IMR-90 (cell line): ENCODE data around the gene MEGF6. TPM values are rescaled to one million over a fixed set of nuclear protein-coding genes. Genes with fewer than 3 reads are reported as not detected.

Experiments
- ATAC-seq: fragments of 200-7000 bp; cut with Tn5 transposase; 2 replicates; pipeline ENCODE4 v1.9.1; 2020; ENCODE audit warnings: low read depth, mild to moderate bottlenecking, moderate library complexity
- BruUV-seq: library from RNA; stranded (reverse); fragments of 400-500 nt; replicated peaks from 2 replicates; lab custom pipeline; 2021; lab: Mats Ljungman, UMichigan
- CTCF ChIA-PET: fragments of 300-600 bp; formaldehyde crosslinking; extraction: SDS; loops from one replicate; lab custom pipeline; 2021; ENCODE audit warnings: antibody characterized with exemption; lab: Yijun Ruan, JAX
- POLR2A ChIA-PET: fragments of 300-600 bp; sonication (Branson Sonifier 250); formaldehyde crosslinking; loops from one replicate; lab custom pipeline; 2022; ENCODE audit warnings: antibody characterized with exemption; ENCODE audit not compliant: unreplicated experiment; lab: Charles Lee
- DNase-seq: peaks from one replicate; pipeline ENCODE4 v3.0.0; 2013
- H2AFZ ChIP-seq: replicated peaks from 2 replicates; pipeline ENCODE3; 2013; ENCODE audit warnings: low read length, mild to moderate bottlenecking; ENCODE audit not compliant: poor library complexity
- H2AK5ac ChIP-seq: 2 replicates; pipeline ENCODE4 v1.6.1; 2013; ENCODE audit warnings: low read depth, low read length, inconsistent platforms
- H2AK9ac ChIP-seq: replicated peaks from 2 replicates; pipeline ENCODE3; 2013; ENCODE audit warnings: mild to moderate bottlenecking, low read depth, low read length, moderate library complexity; ENCODE audit not compliant: poor library complexity
- H2BK120ac ChIP-seq: 2 replicates; pipeline ENCODE4 v1.6.1; 2013; ENCODE audit warnings: low read depth, low read length, inconsistent platforms
- H2BK15ac ChIP-seq: 3 replicates; pipeline ENCODE4 v1.6.1; 2013; ENCODE audit warnings: low read depth, low read length, inconsistent platforms
- H2BK20ac ChIP-seq: 2 replicates; pipeline ENCODE4 v1.6.1; 2013; ENCODE audit warnings: low read depth, mild to moderate bottlenecking, inconsistent platforms, low read length, moderate library complexity
- H2BK5ac ChIP-seq: 2 replicates; pipeline ENCODE4 v1.6.1; 2013; ENCODE audit warnings: mild to moderate bottlenecking, low read depth, low read length, inconsistent platforms; ENCODE audit not compliant: poor library complexity, severe bottlenecking
- H3K14ac ChIP-seq: replicated peaks from 2 replicates; pipeline ENCODE4 v1.6.1; 2013; ENCODE audit warnings: low read depth, low read length, inconsistent platforms
- H3K18ac ChIP-seq: 2 replicates; pipeline ENCODE4 v1.6.1; 2013; ENCODE audit warnings: low read depth, low read length, control low read depth
- H3K23ac ChIP-seq: 2 replicates; pipeline ENCODE4 v1.6.1; 2013; ENCODE audit warnings: low read depth, low read length, inconsistent platforms
- H3K27ac ChIP-seq: 2 replicates; pipeline ENCODE4 v1.5.1; 2013; ENCODE audit warnings: mild to moderate bottlenecking, control low read depth, low read length; ENCODE audit not compliant: insufficient read depth
- H3K27me3 ChIP-seq: 2 replicates; pipeline ENCODE4 v1.6.1; 2013; ENCODE audit warnings: low read length; ENCODE audit not compliant: control insufficient read depth, insufficient read depth
- H3K36me3 ChIP-seq: 2 replicates; pipeline ENCODE4 v1.6.1; 2013; ENCODE audit warnings: low read length, mixed read lengths; ENCODE audit not compliant: control insufficient read depth, insufficient read depth
- H3K4ac ChIP-seq: 2 replicates; pipeline ENCODE4 v1.6.1; 2013; ENCODE audit warnings: low read depth, low read length, inconsistent platforms
- H3K4me1 ChIP-seq: 2 replicates; pipeline ENCODE4 v1.6.1; 2013; ENCODE audit warnings: low read length, mixed read lengths; ENCODE audit not compliant: control insufficient read depth, insufficient read depth
- H3K4me2 ChIP-seq: 2 replicates; pipeline ENCODE4 v1.6.1; 2013; ENCODE audit warnings: low read depth, mild to moderate bottlenecking, control low read depth, low read length, moderate library complexity
- H3K4me3 ChIP-seq: 2 replicates; pipeline ENCODE4 v1.5.1; 2013; ENCODE audit warnings: low read depth, mild to moderate bottlenecking, control low read depth, low read length, moderate library complexity; ENCODE audit not compliant: insufficient read depth
- H3K56ac ChIP-seq: 2 replicates; pipeline ENCODE4 v1.6.1; 2013; ENCODE audit warnings: low read length, inconsistent platforms; ENCODE audit not compliant: insufficient read depth; ENCODE audit errors: extremely low read depth
- H3K79me1 ChIP-seq, 2 experiments: 2 replicates each; pipeline ENCODE4 v1.6.1; 2013; ENCODE audit warnings: low read length in 2 of 2, inconsistent platforms in 1 of 2, low read depth in 1 of 2
- H3K9ac ChIP-seq: 2 replicates; pipeline ENCODE4 v1.6.1; 2013; ENCODE audit warnings: low read depth, low read length, control low read depth
- H3K9me1 ChIP-seq: 2 replicates; pipeline ENCODE4 v1.6.1; 2013; ENCODE audit warnings: low read length, inconsistent platforms; ENCODE audit not compliant: insufficient read depth
- H3K9me3 ChIP-seq: 2 replicates; pipeline ENCODE4 v1.6.1; 2013; ENCODE audit warnings: low read length; ENCODE audit not compliant: control insufficient read depth, insufficient read depth
- H4K20me1 ChIP-seq: 2 replicates; pipeline ENCODE4 v1.6.1; 2013; ENCODE audit warnings: low read length, inconsistent platforms; ENCODE audit not compliant: insufficient read depth
- H4K5ac ChIP-seq: 2 replicates; pipeline ENCODE4 v1.6.1; 2013; ENCODE audit warnings: mild to moderate bottlenecking, low read depth, low read length, control low read depth
- H4K8ac ChIP-seq, 2 experiments: 2 replicates each; pipeline ENCODE4 v1.6.1; 2013; ENCODE audit warnings: low read depth in 2 of 2, low read length in 2 of 2, control low read depth in 1 of 2, inconsistent platforms in 1 of 2
- H4K91ac ChIP-seq: 2 replicates; pipeline ENCODE4 v1.6.1; 2013; ENCODE audit warnings: low read depth, low read length, inconsistent platforms; ENCODE audit not compliant: insufficient read depth
- BHLHE40 ChIP-seq: fragments of 150-350 bp; IDR thresholded peaks from 2 replicates; pipeline ENCODE4 v1.6.1; 2016; ENCODE audit warnings: mild to moderate bottlenecking, low read depth, low read length
- CEBPB ChIP-seq: IDR thresholded peaks from 2 replicates; pipeline ENCODE4 v1.6.1; 2012; ENCODE audit warnings: low read depth, low read length, improper control_type of control experiment
- CHD1 ChIP-seq: IDR thresholded peaks from 2 replicates; pipeline ENCODE4 v1.6.1; 2012; ENCODE audit warnings: low read depth, low read length, improper control_type of control experiment
- CTCF ChIP-seq: conservative IDR thresholded peaks from 2 replicates; pipeline ENCODE4 v1.5.1; 2012; ENCODE audit warnings: mild to moderate bottlenecking, low read depth, low read length, improper control_type of control experiment
- ELK1 ChIP-seq: fragments of 150-350 bp; IDR thresholded peaks from 2 replicates; pipeline ENCODE4 v1.6.1; 2016; ENCODE audit warnings: low read depth, mild to moderate bottlenecking, low read length, moderate library complexity, borderline replicate concordance
- FOS ChIP-seq: fragments of 150-350 bp; IDR thresholded peaks from 2 replicates; pipeline ENCODE4 v1.6.1; 2016; ENCODE audit warnings: low read depth, low read length
- MAFK ChIP-seq: IDR thresholded peaks from 2 replicates; pipeline ENCODE4 v1.6.1; 2012; ENCODE audit warnings: low read depth, low read length, improper control_type of control experiment
- MAZ ChIP-seq: IDR thresholded peaks from 2 replicates; pipeline ENCODE4 v1.6.1; 2012; ENCODE audit warnings: low read depth, mild to moderate bottlenecking, low read length, improper control_type of control experiment, moderate library complexity, borderline replicate concordance
- MXI1 ChIP-seq: IDR thresholded peaks from 2 replicates; pipeline ENCODE4 v1.6.1; 2012; ENCODE audit warnings: low read depth, mild to moderate bottlenecking, low read length, moderate library complexity, borderline replicate concordance
- NFE2L2 ChIP-seq: fragments of 150-350 bp; IDR thresholded peaks from 2 replicates; pipeline ENCODE4 v1.6.1; 2016; ENCODE audit warnings: low read depth, mild to moderate bottlenecking, low read length
- POLR2A ChIP-seq: IDR thresholded peaks from 2 replicates; pipeline ENCODE4 v1.6.1; 2012; ENCODE audit warnings: mild to moderate bottlenecking, low read depth, low read length
- RAD21 ChIP-seq: IDR thresholded peaks from 2 replicates; pipeline ENCODE4 v1.6.1; 2012; ENCODE audit warnings: low read length, improper control_type of control experiment
- RCOR1 ChIP-seq: IDR thresholded peaks from 2 replicates; pipeline ENCODE4 v1.6.1; 2012; ENCODE audit warnings: mild to moderate bottlenecking, low read length, improper control_type of control experiment; ENCODE audit not compliant: insufficient replicate concordance
- RFX5 ChIP-seq: IDR thresholded peaks from 2 replicates; pipeline ENCODE4 v1.8.0; 2012; ENCODE audit warnings: low read depth, mild to moderate bottlenecking, low read length, moderate library complexity
- SMC3 ChIP-seq: fragments of 150-350 bp; IDR thresholded peaks from 2 replicates; pipeline ENCODE4 v1.6.1; 2016; ENCODE audit warnings: low read depth, mild to moderate bottlenecking, antibody characterized with exemption, low read length, moderate library complexity
- USF2 ChIP-seq: fragments of 150-350 bp; IDR thresholded peaks from 2 replicates; pipeline ENCODE4 v1.6.1; 2017; ENCODE audit warnings: mild to moderate bottlenecking, antibody characterized with exemption, low read length, low read depth
- WGBS, 2 experiments: methylation state at CpG; one replicate each; pipeline versions ENCODE4 v1.1.5 to v1.1.7; 2013; ENCODE audit warnings: missing lambda C conversion rate in 2 of 2; ENCODE audit not compliant: insufficient read length in 1 of 2; ENCODE audit errors: extremely low coverage in 2 of 2; 5-methylcytosine and 5-hydroxymethylcytosine counted together
- dilution Hi-C: fragments of 300-500 bp; cut with HindIII; formaldehyde crosslinking; loops from one replicate; pipeline ENCODE4 v1.14.3; 2018; ENCODE audit warnings: low sequenced_read_pairs; ENCODE audit not compliant: unreplicated experiment
- in situ Hi-C: fragments of 300-500 bp; cut with MboI; formaldehyde crosslinking; loops from 3 replicates; pipeline ENCODE4 v1.14.3; 2019; ENCODE audit warnings: low sequenced_read_pairs, inconsistent platforms, mixed read lengths
- intact Hi-C: fragments of 100-400 bp; cut with micrococcal nuclease; formaldehyde crosslinking; loops from 2 replicates; pipeline ENCODE4 v1.10.0; 2022
- polyA plus RNA-seq, 3 experiments: library from polyadenylated mRNA; depleted of rRNA; stranded (reverse); fragments of >200 nt; gene quantifications; 2 replicates each; pipeline ENCODE4 v1.2.3, GENCODE V29; 2012; ENCODE audit warnings: low replicate concordance in 1 of 3
- total RNA-seq: library from RNA; depleted of rRNA; stranded (reverse); fragments of >200 nt; gene quantifications from 2 replicates; pipeline ENCODE4 v1.2.3, GENCODE V29; 2012

Gene MEGF6
- total and polyA plus RNA-seq, 2 of the 4 experiments (the other 2 are of a cell fraction): 0.72 to 4.1 TPM

- CTCF ChIA-PET: no interaction called here
- TF ChIP-seq RAD21 (no peak), CEBPB (no peak), BHLHE40 (no peak), SMC3 (no peak), RCOR1 (no peak), CTCF (no peak), RFX5 (no peak), ELK1 (no peak), MAZ (no peak), POLR2A (no peak), USF2 (no peak), CHD1 (no peak), FOS (no peak), MAFK (no peak), NFE2L2 (no peak), MXI1 (no peak)
- no peak overlapping the region for H3K4me3 ChIP-seq
- H3K36me3 ChIP-seq: no peaks in the 10 kb centered on the region
- H2BK15ac ChIP-seq: no peak overlapping the region
- no peak overlapping the region for H2AK9ac ChIP-seq
- H3K23ac ChIP-seq: no peak overlapping the region
- no peak overlapping the region for H3K14ac ChIP-seq
- H2AFZ ChIP-seq: no peak overlapping the region
- no peak overlapping the region for H3K4me2 ChIP-seq
- no peak overlapping the region for H2BK20ac ChIP-seq
- H3K9me3 ChIP-seq: no peaks in the 10 kb centered on the region
- no peak overlapping the region for H2BK120ac ChIP-seq
- H3K9ac ChIP-seq: no peak overlapping the region
- H4K20me1 ChIP-seq: no peaks in the 10 kb centered on the region
- H3K4ac ChIP-seq: no peak overlapping the region
- 88% methylated on average over 24 of the region's 32 CpGs; no CpG with 5 or more reads in 1 of the 2 experiments for WGBS, 2 experiments
- no peak overlapping the region for H2BK5ac ChIP-seq
- no peak overlapping the region for H4K91ac ChIP-seq
- no peaks in the 10 kb centered on the region for H3K79me1 ChIP-seq
- dilution Hi-C loops: no loop called here
- H4K8ac ChIP-seq: no peak overlapping the region
- intact Hi-C loops: loop anchor here (5.0 kb wide), 1 partner anchor 42 kb away; no protein-coding TSS in a partner anchor
- no peak for ATAC-seq
- in situ Hi-C loops: loop anchor here (5.0 kb wide), 1 partner anchor 52 kb away; no protein-coding TSS in a partner anchor
- H3K27me3 ChIP-seq: no peaks in the 10 kb centered on the region
- no peak overlapping the region for H3K18ac ChIP-seq
- H3K27ac ChIP-seq: no peak overlapping the region
- peaks cover 7% of the 10 kb centered on the region; the same call in 1 of the 2 replicates for H3K4me1 ChIP-seq
- H4K5ac ChIP-seq: no peak overlapping the region
- no peak for DNase-seq
- no peak overlapping the region for H2AK5ac ChIP-seq
- POLR2A ChIA-PET: no interaction called here
- BruUV-seq: no TSS peak
- H3K56ac ChIP-seq: no peak overlapping the region
- peaks cover 3% of the 10 kb centered on the region; the same call in 1 of the 2 replicates for H3K9me1 ChIP-seq
These were observed 111.0 kb downstream of the MEGF6 start for GRCh38 chr1:3500265-3500835.
